Heart right ventricle (tissue), 16 donors: ENCODE measurements around the gene CDC45. TPM values are rescaled to one million over a fixed set of nuclear protein-coding genes. Genes with fewer than 3 reads are reported as not detected.

Experiments used
- ATAC-seq, 8 donors: fragments of 200-7000 bp; cut with Tn5 transposase; one replicate each; pipeline ENCODE4 v1.9.1; 2020; ENCODE audit warnings: mild to moderate bottlenecking in 8 of 8, moderate library complexity in 8 of 8, moderate number of reproducible peaks in 1 of 8
- DNase-seq, 2 donors: peaks; one replicate each; pipeline ENCODE4 v3.0.0-alpha.2; 2020
- H3K27ac ChIP-seq, 10 donors: fragments of 200-600 bp; sonication (generic) in 2 of 10; one replicate each; pipeline versions ENCODE4 v1.5.0 to v1.8.0; 2020 to 2022; ENCODE audit warnings: mild to moderate bottlenecking in 3 of 10
- H3K27me3 ChIP-seq, 7 donors: fragments of 200-600 bp; one replicate each; pipeline ENCODE4 v1.8.0; 2021 to 2022; ENCODE audit warnings: mild to moderate bottlenecking in 2 of 7
- H3K36me3 ChIP-seq, 9 donors: fragments of 200-600 bp; sonication (generic) in 1 of 9; one replicate each; pipeline versions ENCODE4 v1.5.0 to v1.8.0; 2020 to 2022; ENCODE audit warnings: mild to moderate bottlenecking in 2 of 9
- H3K4me1 ChIP-seq, 9 donors: fragments of 200-600 bp; sonication (generic) in 1 of 9; one replicate each; pipeline versions ENCODE4 v1.5.0 to v1.8.0; 2020 to 2022; ENCODE audit warnings: mild to moderate bottlenecking in 4 of 9
- H3K4me3 ChIP-seq, 10 donors: fragments of 200-600 bp; sonication (generic) in 2 of 10; one replicate each; pipeline versions ENCODE4 v1.5.0 to v1.8.0; 2020 to 2022; ENCODE audit warnings: mild to moderate bottlenecking in 7 of 10, moderate library complexity in 2 of 10
- H3K9me3 ChIP-seq, 11 donors: fragments of 200-600 bp in 10 of 11; sonication (generic) in 2 of 11; one replicate each; pipeline versions ENCODE4 v1.5.0 to v1.8.0; 2013 to 2022; ENCODE audit warnings: mild to moderate bottlenecking in 2 of 11, control low read depth in 1 of 11, moderate library complexity in 1 of 11
- WGBS, 2 donors: extraction: QIAGEN DNeasy Blood & Tissue Kit; methylation state at CpG; one replicate each; pipeline ENCODE4 v1.1.7; 2013; ENCODE audit warnings: inconsistent platforms in 1 of 2; 5-methylcytosine and 5-hydroxymethylcytosine counted together
- intact Hi-C, 10 donors: fragments of 100-400 bp; cut with DNase I; formaldehyde crosslinking; loops; one replicate each; pipeline versions ENCODE4 v1.11.1 to v1.14.2; 2022
- polyA plus RNA-seq, 2 donors: library from polyadenylated mRNA; stranded (reverse); fragments of 200-250 nt; gene quantifications; one replicate each; pipeline ENCODE4 v1.2.3, GENCODE V29; 2013
- total RNA-seq, 10 donors: library from RNA; stranded (reverse); fragmentation: NEBNext Ultra II Directional in 3 of 10; extraction: Animal tissue kit (Norgen Biotek cat#: 25700) in 3 of 10; gene quantifications; one replicate each; pipeline versions ENCODE4 v1.2.1 to v1.2.4, GENCODE V29; 2021 to 2023
- TF ChIP-seq, protein P1 (sequence below), 9 donors: fragments of 200-600 bp; sonication (generic) in 2 of 9; IDR thresholded peaks; one replicate each; pipeline versions ENCODE4 v1.5.0 to v1.8.0; 2021 to 2022; ENCODE audit warnings: antibody characterized with exemption in 9 of 9, mild to moderate bottlenecking in 5 of 9, moderate library complexity in 1 of 9
- donor health status: Arrhythmogenic right ventricular cardiomyopathy.
- donor health status: ischemic (EF 13 %, LVEDD 7.1; RV severe dilation, severe dysfunction).
- donor health status: healthy with polysubstance abuse.
- donor health status: DM: no; HTN: yes; CAD: no.
- donor health status: DM: no; HTN: no; CAD: no.
- donor health status: ischemic (EF 25% LVEDD 6.9; RV normal size, moderate dysfunction).
- donor health status: ischemic (EF 25% LVEDD 5.7; RV mildly dilated, moderate dysfunction).
- donor health status: healthy.
- donor health status: DM: yes; HTN: yes; CAD: no.
- donor health status: Ischemic cardiomyopathy.
- donor health status: ischemic (EF 35%, LVEDD 5.7; RV mildly dilated, moderate dysfunction).
- donor health status: nonischemic (EF 11% LVEDD 7.7; RV severe dilation, severe dysfunction).
- donor health status: DM: yes; HTN: yes; CAD: no.
- donor health status: PGD.
- donor health status: ischemic (EF 29% LVEDD 5.4; RV normal size, mild dysfunction).
- donor health status: nonischemic (EF 23%, LVEDD 6.1; RV moderate dilation, normal function).

Gene CDC45
- total and polyA plus RNA-seq, 12 donors, result 0.15 to 3.4 (median 0.57) TPM; not detected in 4

DNA sequence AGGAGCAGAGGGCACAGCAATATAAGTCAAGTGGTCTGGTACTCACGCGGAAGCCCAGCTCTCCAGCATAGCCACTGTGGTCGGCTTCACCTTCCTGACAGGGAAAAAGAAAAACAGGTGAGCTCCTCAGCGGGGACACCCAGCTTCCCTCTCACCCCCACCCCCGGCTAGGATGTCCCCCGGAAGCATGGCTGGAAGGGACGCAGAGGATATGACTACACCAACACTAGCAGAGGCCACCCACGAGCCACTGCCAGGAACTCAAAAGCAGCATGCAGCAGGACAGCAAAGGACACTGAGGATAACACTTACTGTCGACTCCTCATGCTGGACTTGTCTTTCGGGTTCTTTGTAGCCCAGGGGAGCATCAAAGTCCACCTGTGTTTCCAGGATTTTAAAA lies 23.2 kb upstream of the CDC45 start:
- no peak for ATAC-seq
- no peak overlapping the region for H3K4me3 ChIP-seq
- WGBS, 2 donors, result 93 to 94% methylated on average over 10 of the region's 10 CpGs
- no peaks in the 10 kb centered on the region for H3K9me3 ChIP-seq
- peaks cover 0 to 100% (median 62%) of the 10 kb centered on the region in 9 donors for H3K36me3 ChIP-seq
- TF ChIP-seq, protein P1, sequence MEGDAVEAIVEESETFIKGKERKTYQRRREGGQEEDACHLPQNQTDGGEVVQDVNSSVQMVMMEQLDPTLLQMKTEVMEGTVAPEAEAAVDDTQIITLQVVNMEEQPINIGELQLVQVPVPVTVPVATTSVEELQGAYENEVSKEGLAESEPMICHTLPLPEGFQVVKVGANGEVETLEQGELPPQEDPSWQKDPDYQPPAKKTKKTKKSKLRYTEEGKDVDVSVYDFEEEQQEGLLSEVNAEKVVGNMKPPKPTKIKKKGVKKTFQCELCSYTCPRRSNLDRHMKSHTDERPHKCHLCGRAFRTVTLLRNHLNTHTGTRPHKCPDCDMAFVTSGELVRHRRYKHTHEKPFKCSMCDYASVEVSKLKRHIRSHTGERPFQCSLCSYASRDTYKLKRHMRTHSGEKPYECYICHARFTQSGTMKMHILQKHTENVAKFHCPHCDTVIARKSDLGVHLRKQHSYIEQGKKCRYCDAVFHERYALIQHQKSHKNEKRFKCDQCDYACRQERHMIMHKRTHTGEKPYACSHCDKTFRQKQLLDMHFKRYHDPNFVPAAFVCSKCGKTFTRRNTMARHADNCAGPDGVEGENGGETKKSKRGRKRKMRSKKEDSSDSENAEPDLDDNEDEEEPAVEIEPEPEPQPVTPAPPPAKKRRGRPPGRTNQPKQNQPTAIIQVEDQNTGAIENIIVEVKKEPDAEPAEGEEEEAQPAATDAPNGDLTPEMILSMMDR (IDR thresholded peaks at IDR 0.05), result no peak
- H3K27me3 ChIP-seq, result no peaks in the 10 kb centered on the region
- no peak for DNase-seq
- no peaks in the 10 kb centered on the region for H3K4me1 ChIP-seq
- intact Hi-C loops, result no loop called here
- H3K27ac ChIP-seq, result no peak overlapping the region

DNA sequence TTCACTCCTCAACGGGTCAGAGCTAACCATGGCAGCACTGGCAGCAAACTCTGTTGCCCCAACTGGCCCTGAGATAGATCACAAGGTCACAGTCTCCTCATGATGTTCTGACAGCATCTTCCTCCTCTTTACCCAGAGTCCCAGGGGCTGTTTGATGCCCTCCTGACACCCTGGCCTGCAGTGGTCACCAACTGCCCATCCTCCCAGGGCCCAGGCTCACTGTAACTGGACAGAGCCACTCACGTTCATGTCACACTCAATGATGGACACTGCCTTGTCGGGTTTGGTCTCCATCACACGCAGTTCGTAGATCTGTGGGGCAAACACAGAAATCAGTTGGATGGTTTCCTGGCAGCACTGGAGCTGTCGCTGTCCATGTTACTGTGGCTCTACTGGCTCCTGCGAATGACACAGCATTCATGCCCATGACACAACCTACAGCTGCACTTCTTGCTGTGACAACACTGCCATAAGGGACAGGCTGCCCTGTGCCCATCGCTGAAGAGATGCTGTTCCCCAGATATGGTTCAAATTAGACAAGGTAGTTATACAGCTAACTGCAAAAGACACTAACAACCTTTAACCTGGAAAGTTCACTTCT lies 21.8 kb upstream of the CDC45 start:
- no peak for ATAC-seq
- no peak overlapping the region for H3K4me3 ChIP-seq
- H3K36me3 ChIP-seq, result peaks cover 0 to 100% (median 54%) of the 10 kb centered on the region in 9 donors
- DNase-seq, result no peak
- intact Hi-C loops, result no loop called here
- H3K9me3 ChIP-seq, result no peaks in the 10 kb centered on the region
- WGBS, 2 donors, result 94% methylated on average over 8 of the region's 8 CpGs
- no peak overlapping the region for H3K27ac ChIP-seq
- no peaks in the 10 kb centered on the region for H3K4me1 ChIP-seq
- H3K27me3 ChIP-seq, result no peaks in the 10 kb centered on the region
- TF ChIP-seq, protein P1 (IDR thresholded peaks at IDR 0.05), result no peak

DNA sequence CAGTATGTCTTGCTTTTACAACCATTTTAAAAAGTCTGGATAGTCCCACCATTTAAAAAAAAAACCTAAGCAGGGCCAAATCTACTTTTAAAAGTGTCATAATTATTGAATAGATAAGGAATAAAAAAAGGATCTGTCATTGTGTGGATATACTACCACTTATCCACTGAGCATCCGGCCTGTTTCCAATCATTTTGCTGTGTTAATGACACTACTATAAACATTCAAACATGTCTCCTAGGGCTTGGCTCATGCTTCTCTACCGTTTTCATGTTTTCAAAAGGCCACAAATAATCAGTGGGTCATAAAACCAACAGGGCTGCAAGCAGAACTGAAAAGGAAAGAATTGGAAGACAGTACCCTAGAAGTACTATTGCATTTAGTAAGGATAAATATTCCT lies 19.7 kb upstream of the CDC45 start:
- no peak overlapping the region for H3K4me3 ChIP-seq
- no peak overlapping the region for H3K27ac ChIP-seq
- DNase-seq, result no peak
- peaks cover 0 to 100% (median 43%) of the 10 kb centered on the region in 9 donors for H3K36me3 ChIP-seq
- WGBS, 2 donors, result 86 to 91% methylated on average over 2 of the region's 2 CpGs
- ATAC-seq, result no peak
- no peaks in the 10 kb centered on the region for H3K9me3 ChIP-seq
- no peaks in the 10 kb centered on the region for H3K27me3 ChIP-seq
- intact Hi-C loops, result loop anchor here in 1 of 10 donors (10.0 kb wide), 1 partner anchor 75 kb away; no protein-coding TSS in a partner anchor
- TF ChIP-seq, protein P1 (IDR thresholded peaks at IDR 0.05), result no peak
- no peaks in the 10 kb centered on the region for H3K4me1 ChIP-seq

DNA sequence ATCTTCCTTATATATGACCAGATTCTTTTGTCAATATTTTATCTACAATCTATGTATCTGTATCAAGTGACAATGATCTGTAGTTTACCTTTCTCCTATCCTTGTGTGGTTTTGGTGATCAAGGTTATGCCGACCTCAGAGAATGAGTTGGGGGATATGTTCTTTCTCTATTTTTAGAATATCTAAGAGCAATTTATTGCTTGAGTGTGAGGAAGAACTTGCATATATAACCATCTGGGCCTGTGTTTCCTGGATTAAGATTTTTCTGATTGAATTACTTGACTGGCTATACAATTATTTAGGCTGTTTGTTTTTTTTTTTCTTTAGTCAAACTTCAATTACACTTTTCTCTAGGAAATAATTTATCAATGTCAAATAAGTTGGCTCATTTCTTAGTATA lies 18.2 kb upstream of the CDC45 start:
- Histone ChIP-seq H3K27me3 (no peaks in the 10 kb centered on the region), H3K36me3 (peaks cover 0 to 100% (median 43%) of the 10 kb centered on the region in 9 donors), H3K4me3 (no peak overlapping the region), H3K9me3 (no peaks in the 10 kb centered on the region), H3K27ac (no peak overlapping the region), H3K4me1 (no peaks in the 10 kb centered on the region)
- 85 to 91% methylated on average over 1 of the region's 1 CpG for WGBS, 2 donors
- no peak for ATAC-seq
- intact Hi-C loops, result loop anchor here in 1 of 10 donors (10.0 kb wide), 1 partner anchor 77 kb away; no protein-coding TSS in a partner anchor
- TF ChIP-seq, protein P1 (IDR thresholded peaks at IDR 0.05), result no peak
- DNase-seq, result no peak
